HCT116 (cell line): ENCODE data around the gene ACSBG1.

Experiments
- CTCF ChIP-seq, 3 experiments: fragments of 200-600 bp in 1 of 3; sonication (generic) in 1 of 3; IDR thresholded peaks in 2 of 3; conservative IDR thresholded peaks in 1 of 3; 2 replicates each; pipeline ENCODE4 v1.5.1; 2012 to 2017; ENCODE audit warnings: low read depth in 2 of 3, low read length in 2 of 3, antibody characterized with exemption in 1 of 3, borderline replicate concordance in 1 of 3, control low read depth in 1 of 3, mild to moderate bottlenecking in 1 of 3, mixed read lengths in 1 of 3, mixed run types in 1 of 3, moderate library complexity in 1 of 3; ENCODE audit not compliant: insufficient read depth in 1 of 3
- JUND ChIP-seq: IDR thresholded peaks from 2 replicates; pipeline ENCODE4 v1.6.1; 2012
- POLR2AphosphoS5 ChIP-seq: IDR thresholded peaks from 2 replicates; pipeline ENCODE4 v1.6.1; 2011; ENCODE audit warnings: mild to moderate bottlenecking, low read depth, low read length, moderate library complexity
- RAD21 ChIP-seq: IDR thresholded peaks from 2 replicates; pipeline ENCODE4 v1.6.1; 2012; ENCODE audit warnings: low read depth, mild to moderate bottlenecking
- SRF ChIP-seq: IDR thresholded peaks from 2 replicates; pipeline ENCODE4 v1.6.1; 2012; ENCODE audit warnings: low read depth
- TCF7L2 ChIP-seq: IDR thresholded peaks from 2 replicates; pipeline ENCODE4 v1.7.0; 2011; ENCODE audit warnings: borderline replicate concordance, inconsistent platforms; ENCODE audit not compliant: insufficient read depth, insufficient read length; ENCODE audit errors: extremely low read depth
- YY1 ChIP-seq: IDR thresholded peaks from 2 replicates; pipeline ENCODE4 v1.6.1; 2011; ENCODE audit warnings: low read length, low read depth, moderate library complexity, mild to moderate bottlenecking; ENCODE audit not compliant: insufficient replicate concordance; ENCODE audit errors: extremely low read depth

GRCh38 chr15:78216276-78217104 is 17.9 kb downstream of the ACSBG1 start:
- TF ChIP-seq RAD21 = no peak
- no peak for TF ChIP-seq POLR2AphosphoS5
- TF ChIP-seq CTCF (IDR thresholded peaks at IDR 0.05 in 2 of 3, conservative IDR thresholded peaks at IDR 0.05 in 1 of 3; ENCODE audit: borderline replicate concordance in 1 of 3, insufficient read depth in 1 of 3, low read depth in 2 of 3, low read length in 2 of 3) = no peak
- no peak for TF ChIP-seq SRF
- TF ChIP-seq YY1 = no peak
- no peak for TF ChIP-seq JUND
- no peak for TF ChIP-seq TCF7L2
